Measurements from ENCODE around the gene FAM193A.

The FAM193A gene

DNA sequence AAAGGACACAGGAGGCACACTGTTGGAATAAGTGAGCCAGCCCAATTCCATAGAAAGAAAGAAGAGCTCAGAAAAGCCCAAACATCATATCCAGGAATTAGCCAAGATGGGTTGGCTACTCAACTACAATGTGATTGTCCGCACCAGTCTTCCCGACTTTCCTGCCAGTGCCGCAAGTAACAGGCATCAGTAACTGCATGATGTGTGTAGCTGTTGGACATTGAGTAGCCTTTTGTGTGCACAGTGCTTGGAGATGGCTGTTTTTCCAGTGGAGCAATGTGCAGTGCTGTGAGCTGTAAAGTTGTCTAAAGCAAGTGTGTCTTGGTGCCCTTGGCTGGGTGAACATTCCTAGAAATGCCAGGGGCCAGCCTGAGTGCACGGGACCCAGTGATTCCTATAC, 29.2 kb upstream of the FAM193A start:
- H3K27me3 ChIP-seq (ENCODE audit: low read depth, low read length) = no peaks in the 10 kb centered on the region
- no peak overlapping the region for H3K4me2 ChIP-seq (ENCODE audit: low read length)
- no peak overlapping the region for H3K9ac ChIP-seq (ENCODE audit: low read length)
- peaks cover 39% of the 10 kb centered on the region for H3K36me3 ChIP-seq (replicated peaks; ENCODE audit: low read depth, low read length)
- H3K4me1 ChIP-seq (ENCODE audit: low read length) = no peaks in the 10 kb centered on the region
- H3K4me3 ChIP-seq (ENCODE audit: low read length) = no peak overlapping the region
- TF ChIP-seq EZH2phosphoT487 (IDR thresholded peaks at IDR 0.05; ENCODE audit: low read depth) (no peak), CTCF (IDR thresholded peaks at IDR 0.05; ENCODE audit: low read depth, low read length) (no peak)
- peaks cover 36% of the 10 kb centered on the region for H4K20me1 ChIP-seq (ENCODE audit: insufficient read depth, low read length)
- no peaks in the 10 kb centered on the region for H3K9me3 ChIP-seq (ENCODE audit: insufficient read depth, low read length)
- H3K27ac ChIP-seq (ENCODE audit: low read length) = no peak overlapping the region
- H3K79me2 ChIP-seq (ENCODE audit: low read length) = peaks cover 61% of the 10 kb centered on the region
- no peak overlapping the region for H2AFZ ChIP-seq (ENCODE audit: low read depth, low read length)

DNA sequence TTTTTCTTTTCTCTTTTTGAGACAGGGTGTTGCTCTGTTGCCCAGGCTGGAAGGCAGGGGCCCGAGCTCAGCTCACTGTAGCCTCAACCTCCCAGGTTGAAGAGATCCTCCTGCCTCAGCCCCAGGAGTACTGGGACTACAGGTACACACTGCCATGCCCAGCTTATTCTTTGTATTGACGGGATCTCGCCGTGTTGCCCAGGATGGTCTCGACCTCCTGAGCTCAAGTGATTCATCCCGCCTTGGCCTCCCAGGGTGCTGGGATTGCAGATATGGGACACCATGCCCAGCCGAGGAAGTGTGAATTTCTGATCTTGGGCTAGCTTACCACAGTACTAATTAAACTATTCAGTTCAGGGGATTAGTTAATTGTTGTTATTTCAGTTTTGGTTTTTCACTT, 28.6 kb upstream of the FAM193A start:
- H3K27ac ChIP-seq (ENCODE audit: low read length) = no peak overlapping the region
- H3K9ac ChIP-seq (ENCODE audit: low read length) = no peak overlapping the region
- peaks cover 45% of the 10 kb centered on the region for H3K36me3 ChIP-seq (replicated peaks; ENCODE audit: low read depth, low read length)
- H3K27me3 ChIP-seq (ENCODE audit: low read depth, low read length) = no peaks in the 10 kb centered on the region
- no peak overlapping the region for H2AFZ ChIP-seq (ENCODE audit: low read depth, low read length)
- no peaks in the 10 kb centered on the region for H3K9me3 ChIP-seq (ENCODE audit: insufficient read depth, low read length)
- H4K20me1 ChIP-seq (ENCODE audit: insufficient read depth, low read length) = peaks cover 35% of the 10 kb centered on the region
- TF ChIP-seq EZH2phosphoT487 (IDR thresholded peaks at IDR 0.05; ENCODE audit: low read depth) (no peak), CTCF (IDR thresholded peaks at IDR 0.05; ENCODE audit: low read depth, low read length) (no peak)
- H3K79me2 ChIP-seq (ENCODE audit: low read length) = peaks cover 61% of the 10 kb centered on the region
- H3K4me1 ChIP-seq (ENCODE audit: low read length) = no peaks in the 10 kb centered on the region
- no peak overlapping the region for H3K4me3 ChIP-seq (ENCODE audit: low read length)
- no peak overlapping the region for H3K4me2 ChIP-seq (ENCODE audit: low read length)

GRCh38 chr4:2510351-2511259, 25.8 kb upstream of the FAM193A start:
- Histone ChIP-seq H3K36me3 (replicated peaks; ENCODE audit: low read depth, low read length) (peaks cover 37% of the 10 kb centered on the region), H3K27ac (ENCODE audit: low read length) (no peak overlapping the region), H3K79me2 (ENCODE audit: low read length) (peaks cover 43% of the 10 kb centered on the region), H3K9ac (ENCODE audit: low read length) (no peak overlapping the region), H2AFZ (ENCODE audit: low read depth, low read length) (no peak overlapping the region), H3K4me2 (ENCODE audit: low read length) (no peak overlapping the region), H3K9me3 (ENCODE audit: insufficient read depth, low read length) (no peaks in the 10 kb centered on the region), H3K4me1 (ENCODE audit: low read length) (no peaks in the 10 kb centered on the region), H4K20me1 (ENCODE audit: insufficient read depth, low read length) (peaks cover 23% of the 10 kb centered on the region), H3K27me3 (ENCODE audit: low read depth, low read length) (no peaks in the 10 kb centered on the region), H3K4me3 (ENCODE audit: low read length) (no peak overlapping the region)
- TF ChIP-seq EZH2phosphoT487 (IDR thresholded peaks at IDR 0.05; ENCODE audit: low read depth) (no peak), CTCF (IDR thresholded peaks at IDR 0.05; ENCODE audit: low read depth, low read length) (no peak)

DNA sequence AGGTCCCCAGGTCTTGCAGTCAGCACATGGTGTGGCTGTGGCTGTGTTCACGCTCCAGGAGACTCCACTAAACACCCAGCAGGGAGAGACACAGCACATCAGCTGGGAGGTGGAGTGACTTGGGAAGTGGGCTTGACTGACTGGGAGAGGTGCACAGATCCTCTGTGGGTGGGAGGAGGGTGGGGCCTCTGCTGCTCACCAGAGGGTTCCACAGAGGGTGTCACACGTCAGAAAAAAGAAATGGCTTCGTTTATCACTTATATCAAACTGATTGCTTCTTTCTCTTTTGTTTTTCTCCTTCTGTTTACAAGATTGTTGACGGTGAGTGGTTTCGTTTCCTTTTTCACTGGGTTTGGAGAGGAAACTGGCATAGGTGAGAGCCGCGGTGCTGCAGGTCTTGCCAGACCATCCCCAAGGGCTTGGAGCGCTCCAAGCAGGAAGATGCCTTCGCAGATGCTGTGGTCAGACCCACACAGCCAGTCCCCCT, 24.8 kb upstream of the FAM193A start:
- Histone ChIP-seq H3K9ac (ENCODE audit: low read length) (no peak overlapping the region), H4K20me1 (ENCODE audit: insufficient read depth, low read length) (peaks cover 23% of the 10 kb centered on the region), H3K4me1 (ENCODE audit: low read length) (no peaks in the 10 kb centered on the region), H3K36me3 (replicated peaks; ENCODE audit: low read depth, low read length) (peaks cover 39% of the 10 kb centered on the region), H3K27me3 (ENCODE audit: low read depth, low read length) (no peaks in the 10 kb centered on the region), H3K4me2 (ENCODE audit: low read length) (no peak overlapping the region), H3K4me3 (ENCODE audit: low read length) (no peak overlapping the region), H3K27ac (ENCODE audit: low read length) (no peak overlapping the region), H2AFZ (ENCODE audit: low read depth, low read length) (no peak overlapping the region), H3K9me3 (ENCODE audit: insufficient read depth, low read length) (no peaks in the 10 kb centered on the region), H3K79me2 (ENCODE audit: low read length) (peaks cover 33% of the 10 kb centered on the region)
- TF ChIP-seq EZH2phosphoT487 (IDR thresholded peaks at IDR 0.05; ENCODE audit: low read depth) (no peak), CTCF (IDR thresholded peaks at IDR 0.05; ENCODE audit: low read depth, low read length) (no peak)

Data from OCI-LY3 (cell line).